WTC11 (cell line): Measurements from ENCODE around the gene SPATA25.

Experiments
- CREB1 ChIP-seq: sonication (generic); formaldehyde crosslinking; IDR thresholded peaks from 2 replicates; pipeline ENCODE4 v1.8.0; 2023; ENCODE audit warnings: mild to moderate bottlenecking, missing genetic modification reagents
- NFYB ChIP-seq: sonication (generic); formaldehyde crosslinking; conservative IDR thresholded peaks from 2 replicates; pipeline ENCODE4 v1.8.0; 2022; ENCODE audit warnings: low read depth, missing genetic modification reagents
- ZNF121 ChIP-seq: sonication (generic); formaldehyde crosslinking; IDR thresholded peaks from 2 replicates; pipeline ENCODE4 v1.8.0; 2023; ENCODE audit warnings: missing genetic modification reagents
- TF ChIP-seq, protein P1 (sequence below): sonication (generic); formaldehyde crosslinking; IDR thresholded peaks from 2 replicates; pipeline ENCODE4 v1.8.0; 2022; ENCODE audit warnings: mild to moderate bottlenecking, missing genetic modification reagents
- TF ChIP-seq, protein P2 (sequence below): fragments of 200-600 bp; IDR thresholded peaks from 2 replicates; pipeline ENCODE4 v1.8.0; 2022; ENCODE audit warnings: antibody characterized with exemption
- TF ChIP-seq, protein P3 (sequence below): fragments of 250-450 bp; sonication (Bioruptor Pico); conservative IDR thresholded peaks from 2 replicates; pipeline ENCODE4 v1.9.0; 2021; ENCODE audit warnings: mild to moderate bottlenecking
- TF ChIP-seq, protein P4 (sequence below): sonication (generic); formaldehyde crosslinking; IDR thresholded peaks from 2 replicates; pipeline ENCODE4 v1.8.1; 2023; ENCODE audit warnings: mild to moderate bottlenecking, moderate library complexity, missing genetic modification reagents
- TF ChIP-seq, protein P5 (sequence below): sonication (generic); formaldehyde crosslinking; IDR thresholded peaks from 2 replicates; pipeline ENCODE4 v1.8.0; 2022; ENCODE audit warnings: mild to moderate bottlenecking, missing genetic modification reagents

DNA sequence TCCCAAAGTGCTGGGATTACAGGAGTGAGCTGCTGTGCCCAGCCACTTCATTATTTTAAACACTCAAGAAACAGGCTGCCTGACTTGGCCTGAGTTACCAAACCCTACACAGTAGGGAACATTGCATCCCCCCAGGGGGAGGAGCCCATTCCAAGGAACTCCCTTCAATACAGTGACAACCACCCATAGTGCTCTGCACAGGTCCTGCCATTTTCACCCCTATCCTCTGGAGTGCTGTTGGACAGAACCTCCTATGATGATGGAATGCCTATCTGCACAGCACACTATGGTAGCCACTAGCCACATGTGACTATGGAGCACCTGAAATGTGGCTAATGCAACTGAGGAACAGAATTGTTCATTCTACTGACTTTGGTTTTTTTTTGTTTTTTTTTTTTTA lies 42.0 kb downstream of the SPATA25 start:
- TF ChIP-seq NFYB (CRISPR knock-in tag) (no peak), ZNF121 (CRISPR knock-in tag) (no peak), CREB1 (CRISPR knock-in tag) (no peak)
- TF ChIP-seq, protein P1, sequence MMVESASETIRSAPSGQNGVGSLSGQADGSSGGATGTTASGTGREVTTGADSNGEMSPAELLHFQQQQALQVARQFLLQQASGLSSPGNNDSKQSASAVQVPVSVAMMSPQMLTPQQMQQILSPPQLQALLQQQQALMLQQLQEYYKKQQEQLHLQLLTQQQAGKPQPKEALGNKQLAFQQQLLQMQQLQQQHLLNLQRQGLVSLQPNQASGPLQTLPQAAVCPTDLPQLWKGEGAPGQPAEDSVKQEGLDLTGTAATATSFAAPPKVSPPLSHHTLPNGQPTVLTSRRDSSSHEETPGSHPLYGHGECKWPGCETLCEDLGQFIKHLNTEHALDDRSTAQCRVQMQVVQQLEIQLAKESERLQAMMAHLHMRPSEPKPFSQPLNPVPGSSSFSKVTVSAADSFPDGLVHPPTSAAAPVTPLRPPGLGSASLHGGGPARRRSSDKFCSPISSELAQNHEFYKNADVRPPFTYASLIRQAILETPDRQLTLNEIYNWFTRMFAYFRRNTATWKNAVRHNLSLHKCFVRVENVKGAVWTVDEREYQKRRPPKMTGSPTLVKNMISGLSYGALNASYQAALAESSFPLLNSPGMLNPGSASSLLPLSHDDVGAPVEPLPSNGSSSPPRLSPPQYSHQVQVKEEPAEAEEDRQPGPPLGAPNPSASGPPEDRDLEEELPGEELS (CRISPR knock-in tag) = no peak
- TF ChIP-seq, protein P2, sequence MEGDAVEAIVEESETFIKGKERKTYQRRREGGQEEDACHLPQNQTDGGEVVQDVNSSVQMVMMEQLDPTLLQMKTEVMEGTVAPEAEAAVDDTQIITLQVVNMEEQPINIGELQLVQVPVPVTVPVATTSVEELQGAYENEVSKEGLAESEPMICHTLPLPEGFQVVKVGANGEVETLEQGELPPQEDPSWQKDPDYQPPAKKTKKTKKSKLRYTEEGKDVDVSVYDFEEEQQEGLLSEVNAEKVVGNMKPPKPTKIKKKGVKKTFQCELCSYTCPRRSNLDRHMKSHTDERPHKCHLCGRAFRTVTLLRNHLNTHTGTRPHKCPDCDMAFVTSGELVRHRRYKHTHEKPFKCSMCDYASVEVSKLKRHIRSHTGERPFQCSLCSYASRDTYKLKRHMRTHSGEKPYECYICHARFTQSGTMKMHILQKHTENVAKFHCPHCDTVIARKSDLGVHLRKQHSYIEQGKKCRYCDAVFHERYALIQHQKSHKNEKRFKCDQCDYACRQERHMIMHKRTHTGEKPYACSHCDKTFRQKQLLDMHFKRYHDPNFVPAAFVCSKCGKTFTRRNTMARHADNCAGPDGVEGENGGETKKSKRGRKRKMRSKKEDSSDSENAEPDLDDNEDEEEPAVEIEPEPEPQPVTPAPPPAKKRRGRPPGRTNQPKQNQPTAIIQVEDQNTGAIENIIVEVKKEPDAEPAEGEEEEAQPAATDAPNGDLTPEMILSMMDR = no peak
- TF ChIP-seq, protein P3, sequence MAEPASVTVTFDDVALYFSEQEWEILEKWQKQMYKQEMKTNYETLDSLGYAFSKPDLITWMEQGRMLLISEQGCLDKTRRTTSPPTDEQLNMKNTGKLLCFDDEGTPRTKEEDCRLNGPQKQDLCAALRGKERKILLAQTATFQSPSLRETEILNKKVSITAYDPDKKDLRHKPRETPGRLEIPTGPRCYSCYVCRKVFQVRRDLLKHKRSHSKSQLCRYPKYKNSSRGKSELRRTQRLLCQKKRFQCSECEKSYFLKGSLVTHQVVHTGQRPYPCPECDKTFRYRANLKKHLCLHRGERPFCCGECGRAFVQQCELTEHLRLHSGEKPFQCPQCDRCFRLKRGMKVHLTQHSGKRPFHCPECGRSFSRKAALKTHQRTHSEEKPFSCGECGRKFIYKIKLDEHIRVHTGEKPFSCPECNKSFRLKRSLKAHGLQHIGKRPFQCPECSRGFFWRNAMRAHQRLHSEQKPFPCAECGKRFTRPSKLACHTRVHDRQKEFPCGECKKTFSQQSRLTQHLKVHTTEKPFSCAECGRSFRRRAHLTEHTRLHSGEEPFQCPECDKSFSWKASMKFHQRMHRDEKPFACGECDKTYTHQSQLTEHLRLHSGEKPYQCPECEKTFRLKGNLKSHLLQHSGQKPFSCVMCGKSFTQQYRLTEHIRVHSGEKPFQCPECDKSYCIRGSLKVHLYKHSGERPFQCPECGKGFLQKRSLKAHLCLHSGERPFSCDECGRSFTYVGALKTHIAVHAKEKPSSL (CRISPR knock-in tag) = no peak
- TF ChIP-seq, protein P4, sequence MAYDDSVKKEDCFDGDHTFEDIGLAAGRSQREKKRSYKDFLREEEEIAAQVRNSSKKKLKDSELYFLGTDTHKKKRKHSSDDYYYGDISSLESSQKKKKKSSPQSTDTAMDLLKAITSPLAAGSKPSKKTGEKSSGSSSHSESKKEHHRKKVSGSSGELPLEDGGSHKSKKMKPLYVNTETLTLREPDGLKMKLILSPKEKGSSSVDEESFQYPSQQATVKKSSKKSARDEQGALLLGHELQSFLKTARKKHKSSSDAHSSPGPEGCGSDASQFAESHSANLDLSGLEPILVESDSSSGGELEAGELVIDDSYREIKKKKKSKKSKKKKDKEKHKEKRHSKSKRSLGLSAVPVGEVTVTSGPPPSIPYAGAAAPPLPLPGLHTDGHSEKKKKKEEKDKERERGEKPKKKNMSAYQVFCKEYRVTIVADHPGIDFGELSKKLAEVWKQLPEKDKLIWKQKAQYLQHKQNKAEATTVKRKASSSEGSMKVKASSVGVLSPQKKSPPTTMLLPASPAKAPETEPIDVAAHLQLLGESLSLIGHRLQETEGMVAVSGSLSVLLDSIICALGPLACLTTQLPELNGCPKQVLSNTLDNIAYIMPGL (CRISPR knock-in tag) = no peak
- TF ChIP-seq, protein P5, sequence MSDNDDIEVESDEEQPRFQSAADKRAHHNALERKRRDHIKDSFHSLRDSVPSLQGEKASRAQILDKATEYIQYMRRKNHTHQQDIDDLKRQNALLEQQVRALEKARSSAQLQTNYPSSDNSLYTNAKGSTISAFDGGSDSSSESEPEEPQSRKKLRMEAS (CRISPR knock-in tag) = no peak
